Measurements from ENCODE around the gene AGT.

DNA sequence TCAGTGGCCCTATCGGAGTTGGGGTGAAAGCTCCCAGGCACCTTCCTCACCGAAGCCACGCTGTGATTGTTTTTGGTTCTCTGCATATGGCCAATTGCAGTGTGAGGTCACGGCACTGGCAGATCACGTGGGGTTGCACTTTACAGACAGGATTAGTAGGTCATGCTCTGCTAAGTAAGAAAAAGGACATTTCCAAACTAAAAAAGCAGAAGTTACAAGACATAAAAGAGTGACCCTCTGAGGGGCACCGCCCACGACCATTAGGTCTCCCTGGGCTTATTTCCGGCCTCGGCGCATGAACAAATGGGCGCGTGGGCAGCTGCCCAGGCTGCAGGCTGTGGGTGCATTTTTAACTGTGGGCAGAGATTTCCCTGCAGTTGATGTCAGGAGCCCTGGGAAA, 35.2 kb upstream of the AGT start:
- TF ChIP-seq, protein P1, sequence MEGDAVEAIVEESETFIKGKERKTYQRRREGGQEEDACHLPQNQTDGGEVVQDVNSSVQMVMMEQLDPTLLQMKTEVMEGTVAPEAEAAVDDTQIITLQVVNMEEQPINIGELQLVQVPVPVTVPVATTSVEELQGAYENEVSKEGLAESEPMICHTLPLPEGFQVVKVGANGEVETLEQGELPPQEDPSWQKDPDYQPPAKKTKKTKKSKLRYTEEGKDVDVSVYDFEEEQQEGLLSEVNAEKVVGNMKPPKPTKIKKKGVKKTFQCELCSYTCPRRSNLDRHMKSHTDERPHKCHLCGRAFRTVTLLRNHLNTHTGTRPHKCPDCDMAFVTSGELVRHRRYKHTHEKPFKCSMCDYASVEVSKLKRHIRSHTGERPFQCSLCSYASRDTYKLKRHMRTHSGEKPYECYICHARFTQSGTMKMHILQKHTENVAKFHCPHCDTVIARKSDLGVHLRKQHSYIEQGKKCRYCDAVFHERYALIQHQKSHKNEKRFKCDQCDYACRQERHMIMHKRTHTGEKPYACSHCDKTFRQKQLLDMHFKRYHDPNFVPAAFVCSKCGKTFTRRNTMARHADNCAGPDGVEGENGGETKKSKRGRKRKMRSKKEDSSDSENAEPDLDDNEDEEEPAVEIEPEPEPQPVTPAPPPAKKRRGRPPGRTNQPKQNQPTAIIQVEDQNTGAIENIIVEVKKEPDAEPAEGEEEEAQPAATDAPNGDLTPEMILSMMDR (IDR thresholded peaks at IDR 0.05; ENCODE audit: insufficient read depth, low read length, poor library complexity, severe bottlenecking) = no peak
- TF ChIP-seq EZH2phosphoT487 (conservative IDR thresholded peaks at IDR 0.05; ENCODE audit: low read length) = no peak

Data from SU-DHL-6 (cell line).